ENCODE data around the gene PIMREG.

PIMREG gene

GRCh38 chr17:6443692-6444570 is at the start of gene PIMREG:
Gene PIMREG, plus strand, starts transcription at chr17:6444455. Its CDS starts 656 bp downstream, at chr17:6445111.
- peak; percentile 99 for DNase-seq (ENCODE audit: low read depth)
- no peaks in the 10 kb centered on the region for H3K27me3 ChIP-seq (replicated peaks; ENCODE audit: control insufficient read depth, insufficient read depth, low read length)
- peak within 1 kb of the TSS; percentile 87 for H3K4me3 ChIP-seq (ENCODE audit: low read length)
- peak within 1 kb of the TSS; percentile 83 for H3K9ac ChIP-seq (ENCODE audit: low read length)
- peaks cover 6% of the 10 kb centered on the region for H3K4me1 ChIP-seq (ENCODE audit: control insufficient read depth, insufficient read depth, low read length)
- H3K9me3 ChIP-seq (ENCODE audit: control insufficient read depth, low read length) = no peaks in the 10 kb centered on the region
- no peaks in the 10 kb centered on the region for H3K36me3 ChIP-seq (ENCODE audit: control insufficient read depth, insufficient read depth, low read length, severe bottlenecking)

GRCh38 chr17:6398955-6399354 is 45.3 kb upstream of the PIMREG start:
- Histone ChIP-seq H3K4me1 (ENCODE audit: control insufficient read depth, insufficient read depth, low read length) (no peaks in the 10 kb centered on the region), H3K9ac (ENCODE audit: low read length) (no peak overlapping the region), H3K36me3 (ENCODE audit: control insufficient read depth, insufficient read depth, low read length, severe bottlenecking) (no peaks in the 10 kb centered on the region), H3K4me3 (ENCODE audit: low read length) (no peak overlapping the region), H3K27me3 (replicated peaks; ENCODE audit: control insufficient read depth, insufficient read depth, low read length) (peaks cover 26% of the 10 kb centered on the region), H3K9me3 (ENCODE audit: control insufficient read depth, low read length) (peaks cover 13% of the 10 kb centered on the region)
- no peak for DNase-seq (ENCODE audit: low read depth)

- Histone ChIP-seq H3K4me3 (ENCODE audit: low read length) (no peak overlapping the region), H3K9me3 (ENCODE audit: control insufficient read depth, low read length) (peaks cover 16% of the 10 kb centered on the region), H3K27me3 (replicated peaks; ENCODE audit: control insufficient read depth, insufficient read depth, low read length) (peaks cover 33% of the 10 kb centered on the region), H3K9ac (ENCODE audit: low read length) (no peak overlapping the region), H3K4me1 (ENCODE audit: control insufficient read depth, insufficient read depth, low read length) (no peaks in the 10 kb centered on the region), H3K36me3 (ENCODE audit: control insufficient read depth, insufficient read depth, low read length, severe bottlenecking) (no peaks in the 10 kb centered on the region)
- DNase-seq (ENCODE audit: low read depth) = peak; percentile 8
These were observed 42.0 kb upstream of the PIMREG start for GRCh38 chr17:6402258-6402657.

- DNase-seq (ENCODE audit: low read depth) = no peak
- Histone ChIP-seq H3K9ac (ENCODE audit: low read length) (no peak overlapping the region), H3K27me3 (replicated peaks; ENCODE audit: control insufficient read depth, insufficient read depth, low read length) (peaks cover 42% of the 10 kb centered on the region), H3K9me3 (ENCODE audit: control insufficient read depth, low read length) (peaks cover 3% of the 10 kb centered on the region), H3K4me1 (ENCODE audit: control insufficient read depth, insufficient read depth, low read length) (no peaks in the 10 kb centered on the region), H3K36me3 (ENCODE audit: control insufficient read depth, insufficient read depth, low read length, severe bottlenecking) (no peaks in the 10 kb centered on the region), H3K4me3 (ENCODE audit: low read length) (no peak overlapping the region)
These were observed 36.0 kb upstream of the PIMREG start for GRCh38 chr17:6408276-6408675.

GRCh38 chr17:6408735-6409134 is 35.5 kb upstream of the PIMREG start:
- peaks cover 42% of the 10 kb centered on the region for H3K27me3 ChIP-seq (replicated peaks; ENCODE audit: control insufficient read depth, insufficient read depth, low read length)
- DNase-seq (ENCODE audit: low read depth) = no peak
- no peaks in the 10 kb centered on the region for H3K36me3 ChIP-seq (ENCODE audit: control insufficient read depth, insufficient read depth, low read length, severe bottlenecking)
- H3K9me3 ChIP-seq (ENCODE audit: control insufficient read depth, low read length) = peaks cover 3% of the 10 kb centered on the region
- no peaks in the 10 kb centered on the region for H3K4me1 ChIP-seq (ENCODE audit: control insufficient read depth, insufficient read depth, low read length)
- H3K4me3 ChIP-seq (ENCODE audit: low read length) = no peak overlapping the region
- no peak overlapping the region for H3K9ac ChIP-seq (ENCODE audit: low read length)

GRCh38 chr17:6413065-6413464 is 31.2 kb upstream of the PIMREG start:
- Histone ChIP-seq H3K9me3 (ENCODE audit: control insufficient read depth, low read length) (no peaks in the 10 kb centered on the region), H3K4me3 (ENCODE audit: low read length) (no peak overlapping the region), H3K36me3 (ENCODE audit: control insufficient read depth, insufficient read depth, low read length, severe bottlenecking) (no peaks in the 10 kb centered on the region), H3K4me1 (ENCODE audit: control insufficient read depth, insufficient read depth, low read length) (no peaks in the 10 kb centered on the region), H3K27me3 (replicated peaks; ENCODE audit: control insufficient read depth, insufficient read depth, low read length) (peaks cover 37% of the 10 kb centered on the region), H3K9ac (ENCODE audit: low read length) (no peak overlapping the region)
- DNase-seq (ENCODE audit: low read depth) = peak; percentile 67

- no peaks in the 10 kb centered on the region for H3K9me3 ChIP-seq (ENCODE audit: control insufficient read depth, low read length)
- no peaks in the 10 kb centered on the region for H3K4me1 ChIP-seq (ENCODE audit: control insufficient read depth, insufficient read depth, low read length)
- peaks cover 37% of the 10 kb centered on the region for H3K27me3 ChIP-seq (replicated peaks; ENCODE audit: control insufficient read depth, insufficient read depth, low read length)
- H3K36me3 ChIP-seq (ENCODE audit: control insufficient read depth, insufficient read depth, low read length, severe bottlenecking) = no peaks in the 10 kb centered on the region
- no peak overlapping the region for H3K9ac ChIP-seq (ENCODE audit: low read length)
- DNase-seq (ENCODE audit: low read depth) = no peak
- no peak overlapping the region for H3K4me3 ChIP-seq (ENCODE audit: low read length)
These were observed 28.6 kb upstream of the PIMREG start for GRCh38 chr17:6415616-6416015.

GRCh38 chr17:6420173-6420641 is 24.0 kb upstream of the PIMREG start:
- H3K9me3 ChIP-seq (ENCODE audit: control insufficient read depth, low read length) = no peaks in the 10 kb centered on the region
- no peak overlapping the region for H3K4me3 ChIP-seq (ENCODE audit: low read length)
- no peak overlapping the region for H3K9ac ChIP-seq (ENCODE audit: low read length)
- no peaks in the 10 kb centered on the region for H3K36me3 ChIP-seq (ENCODE audit: control insufficient read depth, insufficient read depth, low read length, severe bottlenecking)
- H3K27me3 ChIP-seq (replicated peaks; ENCODE audit: control insufficient read depth, insufficient read depth, low read length) = peaks cover 26% of the 10 kb centered on the region
- no peaks in the 10 kb centered on the region for H3K4me1 ChIP-seq (ENCODE audit: control insufficient read depth, insufficient read depth, low read length)
- DNase-seq (ENCODE audit: low read depth) = peak; percentile 39

- no peak overlapping the region for H3K9ac ChIP-seq (ENCODE audit: low read length)
- H3K27me3 ChIP-seq (replicated peaks; ENCODE audit: control insufficient read depth, insufficient read depth, low read length) = peaks cover 20% of the 10 kb centered on the region
- no peaks in the 10 kb centered on the region for H3K9me3 ChIP-seq (ENCODE audit: control insufficient read depth, low read length)
- H3K36me3 ChIP-seq (ENCODE audit: control insufficient read depth, insufficient read depth, low read length, severe bottlenecking) = no peaks in the 10 kb centered on the region
- H3K4me1 ChIP-seq (ENCODE audit: control insufficient read depth, insufficient read depth, low read length) = no peaks in the 10 kb centered on the region
- no peak overlapping the region for H3K4me3 ChIP-seq (ENCODE audit: low read length)
- peak; percentile 90 for DNase-seq (ENCODE audit: low read depth)
These were observed 22.3 kb upstream of the PIMREG start for GRCh38 chr17:6421700-6422604.

GRCh38 chr17:6422654-6423241 is 21.5 kb upstream of the PIMREG start:
- no peak for DNase-seq (ENCODE audit: low read depth)
- Histone ChIP-seq H3K4me1 (ENCODE audit: control insufficient read depth, insufficient read depth, low read length) (peaks cover 3% of the 10 kb centered on the region), H3K9me3 (ENCODE audit: control insufficient read depth, low read length) (no peaks in the 10 kb centered on the region), H3K36me3 (ENCODE audit: control insufficient read depth, insufficient read depth, low read length, severe bottlenecking) (no peaks in the 10 kb centered on the region), H3K27me3 (replicated peaks; ENCODE audit: control insufficient read depth, insufficient read depth, low read length) (peaks cover 15% of the 10 kb centered on the region), H3K4me3 (ENCODE audit: low read length) (no peak overlapping the region), H3K9ac (ENCODE audit: low read length) (no peak overlapping the region)

GRCh38 chr17:6423931-6424330 is 20.3 kb upstream of the PIMREG start:
- peaks cover 3% of the 10 kb centered on the region for H3K4me1 ChIP-seq (ENCODE audit: control insufficient read depth, insufficient read depth, low read length)
- H3K27me3 ChIP-seq (replicated peaks; ENCODE audit: control insufficient read depth, insufficient read depth, low read length) = peaks cover 15% of the 10 kb centered on the region
- no peak for DNase-seq (ENCODE audit: low read depth)
- no peaks in the 10 kb centered on the region for H3K36me3 ChIP-seq (ENCODE audit: control insufficient read depth, insufficient read depth, low read length, severe bottlenecking)
- no peak overlapping the region for H3K4me3 ChIP-seq (ENCODE audit: low read length)
- no peak overlapping the region for H3K9ac ChIP-seq (ENCODE audit: low read length)
- no peaks in the 10 kb centered on the region for H3K9me3 ChIP-seq (ENCODE audit: control insufficient read depth, low read length)

Measured in adipocyte (in vitro differentiated cells).